Measurements from ENCODE around the gene SLC17A9. TPM values are rescaled to one million over a fixed set of nuclear protein-coding genes. Genes with fewer than 3 reads are reported as not detected.

Gene SLC17A9
- total and polyA plus RNA-seq, 2 donors (not counting 1 experiment from before 2014, with no cell fraction given), result 33.0 to 141 TPM

DNA sequence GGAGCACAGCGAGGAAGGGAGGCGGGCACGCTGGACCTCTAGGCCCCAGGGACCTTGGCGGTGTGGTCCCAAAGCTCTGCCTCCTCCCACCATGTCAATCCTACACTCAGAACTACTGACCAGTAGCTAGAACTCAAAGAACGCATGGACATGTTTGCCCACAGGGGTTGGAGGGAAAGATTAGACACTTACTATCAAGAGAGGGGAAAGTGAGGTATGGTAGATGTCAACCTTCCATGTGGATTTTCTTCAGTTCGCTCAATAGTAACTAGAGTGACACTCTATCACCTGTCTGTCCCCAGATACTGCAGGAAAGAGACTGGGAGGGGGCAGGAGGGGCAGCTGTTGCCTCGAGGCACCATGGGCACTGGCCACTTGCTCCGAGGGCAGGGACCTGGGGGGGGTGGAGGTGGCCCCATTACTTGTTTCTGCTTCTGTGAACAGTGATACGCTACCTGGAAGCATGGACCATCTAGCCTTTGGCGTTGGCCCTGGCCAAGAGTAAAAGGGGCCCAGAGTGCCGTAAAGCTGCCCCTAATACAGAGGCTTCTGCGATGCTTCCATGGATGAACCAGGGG is 25.3 kb upstream of the SLC17A9 start:
- peak overlapping the region; percentile 37 to 92 for H3K27ac ChIP-seq (ENCODE audit: low read length in 2 of 2)
- DNase-seq (no peak), ATAC-seq (ENCODE audit: low read depth) (no peak)
- Mint-ChIP-seq H3K27me3 (no peaks in the 10 kb centered on the region), H3K9me3 (ENCODE audit: insufficient read depth) (no peaks in the 10 kb centered on the region), H3K4me3 (peak overlapping the region; percentile 95), H3K27ac (peak overlapping the region; percentile 77), H3K4me1 (peaks cover 74% of the 10 kb centered on the region)
- H3K4me3 ChIP-seq (ENCODE audit: control extremely low read depth in 1 of 5, extremely low read depth in 1 of 5, insufficient read depth in 1 of 5, low read depth in 2 of 5, low read length in 4 of 5), result peak overlapping the region in 3 of 5 experiments; percentile 96 to 99 (median 96)
- H3K36me3 ChIP-seq (replicated peaks in 1 of 2; ENCODE audit: control extremely low read depth in 1 of 2, control insufficient read depth in 1 of 2, extremely low read depth in 1 of 2, insufficient read depth in 2 of 2, low read length in 1 of 2), result no peaks in the 10 kb centered on the region
- peak overlapping the region; percentile 95 for H3K9ac ChIP-seq (ENCODE audit: low read length)
- peak overlapping the region; percentile 93 for H3K4me2 ChIP-seq (replicated peaks; ENCODE audit: low read depth, low read length, poor library complexity, severe bottlenecking)
- peak overlapping the region; percentile 72 for H2AFZ ChIP-seq (ENCODE audit: insufficient read depth, low read depth, low read length, poor library complexity, severe bottlenecking)
- ChIA-PET CTCF (interaction anchor here (0.8 to 1.9 kb wide), 7 partner anchors 11 to 119 kb away, joined by 3 to 6 read pairs (median 4); partner anchors contain the start of gene GID8), POLR2A (interaction anchor here (1.1 to 3.1 kb wide), 4 partner anchors 8 to 26 kb away, joined by 3 to 24 read pairs (median 10); partner anchors contain the start of genes GID8 and SLC17A9)
- H3K4me1 ChIP-seq (ENCODE audit: control insufficient read depth in 2 of 2, insufficient read depth in 2 of 2, low read length in 2 of 2), result peaks cover 52 to 70% of the 10 kb centered on the region in 2 donors
- WGBS (ENCODE audit: insufficient coverage), result 94% methylated on average over 6 of the region's 12 CpGs
- peaks cover 50% of the 10 kb centered on the region for H4K20me1 ChIP-seq (ENCODE audit: control insufficient read depth, insufficient read depth, low read length, poor library complexity, severe bottlenecking)
- intact Hi-C loops (cut with micrococcal nuclease), result loop anchor here (2.0 to 5.0 kb wide), 3 partner anchors 26 to 290 kb away; partner anchors contain the start of genes TCFL5 and YTHDF1
- no peaks in the 10 kb centered on the region for H3K27me3 ChIP-seq (replicated peaks in 1 of 4; ENCODE audit: control extremely low read depth in 1 of 4, control insufficient read depth in 3 of 4, insufficient read depth in 4 of 4, low read length in 3 of 4)
- peaks cover 93% of the 10 kb centered on the region for H3K79me2 ChIP-seq (ENCODE audit: control insufficient read depth, insufficient read depth, low read length)
- TF ChIP-seq, protein P1, sequence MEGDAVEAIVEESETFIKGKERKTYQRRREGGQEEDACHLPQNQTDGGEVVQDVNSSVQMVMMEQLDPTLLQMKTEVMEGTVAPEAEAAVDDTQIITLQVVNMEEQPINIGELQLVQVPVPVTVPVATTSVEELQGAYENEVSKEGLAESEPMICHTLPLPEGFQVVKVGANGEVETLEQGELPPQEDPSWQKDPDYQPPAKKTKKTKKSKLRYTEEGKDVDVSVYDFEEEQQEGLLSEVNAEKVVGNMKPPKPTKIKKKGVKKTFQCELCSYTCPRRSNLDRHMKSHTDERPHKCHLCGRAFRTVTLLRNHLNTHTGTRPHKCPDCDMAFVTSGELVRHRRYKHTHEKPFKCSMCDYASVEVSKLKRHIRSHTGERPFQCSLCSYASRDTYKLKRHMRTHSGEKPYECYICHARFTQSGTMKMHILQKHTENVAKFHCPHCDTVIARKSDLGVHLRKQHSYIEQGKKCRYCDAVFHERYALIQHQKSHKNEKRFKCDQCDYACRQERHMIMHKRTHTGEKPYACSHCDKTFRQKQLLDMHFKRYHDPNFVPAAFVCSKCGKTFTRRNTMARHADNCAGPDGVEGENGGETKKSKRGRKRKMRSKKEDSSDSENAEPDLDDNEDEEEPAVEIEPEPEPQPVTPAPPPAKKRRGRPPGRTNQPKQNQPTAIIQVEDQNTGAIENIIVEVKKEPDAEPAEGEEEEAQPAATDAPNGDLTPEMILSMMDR (IDR thresholded peaks at IDR 0.05), result no peak
- no peak for TF ChIP-seq EZH2 (IDR thresholded peaks at IDR 0.05; ENCODE audit: borderline replicate concordance, insufficient read depth, low read depth, low read length, poor library complexity, severe bottlenecking)
- H3K9me3 ChIP-seq (ENCODE audit: control extremely low read depth in 1 of 3, control insufficient read depth in 2 of 3, insufficient read depth in 1 of 3, low read length in 2 of 3), result no peaks in the 10 kb centered on the region

Measured in B cell (primary cell).